Measurements from ENCODE around the gene PDE4D.

The PDE4D gene

GRCh38 chr5:59391576-59391975 lies 501.9 kb downstream of the PDE4D start:
- DNase-seq (ENCODE audit: low read depth in 1 of 2, low spot score in 1 of 2), result no peak
- TF ChIP-seq POLR2AphosphoS5 (IDR thresholded peaks at IDR 0.05; ENCODE audit: low read depth) (no peak), GABPA (IDR thresholded peaks at IDR 0.05; ENCODE audit: low read depth) (no peak), SPI1 (IDR thresholded peaks at IDR 0.05; ENCODE audit: borderline replicate concordance, low read depth) (no peak), CTCF (IDR thresholded peaks at IDR 0.05; ENCODE audit: insufficient read depth, low read length) (no peak), REST (IDR thresholded peaks at IDR 0.05; ENCODE audit: insufficient replicate concordance, low read depth) (no peak)
- Histone ChIP-seq H3K4me3 (replicated peaks; ENCODE audit: insufficient read depth, low read length) (no peak overlapping the region), H3K27ac (replicated peaks) (no peak overlapping the region), H3K27me3 (ENCODE audit: insufficient read depth, poor library complexity, severe bottlenecking) (no peaks in the 10 kb centered on the region)

GRCh38 chr5:59390989-59391388 lies 502.5 kb downstream of the PDE4D start:
- H3K4me3 ChIP-seq (replicated peaks; ENCODE audit: insufficient read depth, low read length), result no peak overlapping the region
- H3K27me3 ChIP-seq (ENCODE audit: insufficient read depth, poor library complexity, severe bottlenecking), result no peaks in the 10 kb centered on the region
- H3K27ac ChIP-seq (replicated peaks), result no peak overlapping the region
- TF ChIP-seq POLR2AphosphoS5 (IDR thresholded peaks at IDR 0.05; ENCODE audit: low read depth) (no peak), CTCF (IDR thresholded peaks at IDR 0.05; ENCODE audit: insufficient read depth, low read length) (no peak), REST (IDR thresholded peaks at IDR 0.05; ENCODE audit: insufficient replicate concordance, low read depth) (no peak), GABPA (IDR thresholded peaks at IDR 0.05; ENCODE audit: low read depth) (no peak), SPI1 (IDR thresholded peaks at IDR 0.05; ENCODE audit: borderline replicate concordance, low read depth) (no peak)
- no peak for DNase-seq (ENCODE audit: low read depth in 1 of 2, low spot score in 1 of 2)

- no peak overlapping the region for H3K4me3 ChIP-seq (replicated peaks; ENCODE audit: insufficient read depth, low read length)
- no peaks in the 10 kb centered on the region for H3K27me3 ChIP-seq (ENCODE audit: insufficient read depth, poor library complexity, severe bottlenecking)
- TF ChIP-seq CTCF (IDR thresholded peaks at IDR 0.05; ENCODE audit: insufficient read depth, low read length), result peak; percentile 3
- no peak for TF ChIP-seq REST (IDR thresholded peaks at IDR 0.05; ENCODE audit: insufficient replicate concordance, low read depth)
- DNase-seq (ENCODE audit: low read depth in 1 of 2, low spot score in 1 of 2), result no peak
- no peak overlapping the region for H3K27ac ChIP-seq (replicated peaks)
Measured at GRCh38 chr5:59390074-59390659, 503.4 kb downstream of the PDE4D start.
